K562 (cell line): ENCODE data around the gene SGMS1. TPM values are rescaled to one million over a fixed set of nuclear protein-coding genes. Genes with fewer than 3 reads are reported as not detected.

Experiments used
- DPF2 ChIP-seq: fragments of 450-650 bp; IDR thresholded peaks from 2 replicates; pipeline ENCODE4 v1.6.1; 2016
- EZH2 ChIP-seq: IDR thresholded peaks from 2 replicates; pipeline ENCODE4 v1.6.1; 2012; ENCODE audit warnings: low read depth, mild to moderate bottlenecking, inconsistent platforms, low read length, borderline replicate concordance
- FOXK1 ChIP-seq: sonication (generic); formaldehyde crosslinking; IDR thresholded peaks from 2 replicates; pipeline ENCODE4 v1.8.0; 2022; ENCODE audit warnings: missing genetic modification reagents, mild to moderate bottlenecking, borderline replicate concordance
- GATA2 ChIP-seq: sonication (generic); formaldehyde crosslinking; IDR thresholded peaks from 2 replicates; pipeline ENCODE4 v1.4.0; 2020; ENCODE audit warnings: mild to moderate bottlenecking, missing genetic modification reagents
- HDAC2 ChIP-seq: fragments of 450-650 bp; IDR thresholded peaks from 2 replicates; pipeline ENCODE4 v1.6.1; 2016; ENCODE audit warnings: mild to moderate bottlenecking
- MTA1 ChIP-seq: fragments of 450-650 bp; IDR thresholded peaks from 2 replicates; pipeline ENCODE4 v1.6.1; 2017; ENCODE audit warnings: borderline replicate concordance
- MYNN ChIP-seq, 2 experiments: sonication (generic); formaldehyde crosslinking in 1 of 2; IDR thresholded peaks; 2 replicates each; pipeline versions ENCODE4 v1.5.0 to v1.6.1; 2016 to 2020; ENCODE audit warnings: antibody characterized with exemption in 1 of 2, missing genetic modification reagents in 1 of 2
- NCOA6 ChIP-seq: fragments of 450-650 bp; IDR thresholded peaks from 2 replicates; pipeline ENCODE4 v1.6.1; 2017; ENCODE audit warnings: mild to moderate bottlenecking
- RERE ChIP-seq: sonication (generic); formaldehyde crosslinking; IDR thresholded peaks from 2 replicates; pipeline ENCODE4 v1.8.0; 2023; ENCODE audit warnings: missing genetic modification reagents, mild to moderate bottlenecking, borderline replicate concordance
- RFX5 ChIP-seq: IDR thresholded peaks from 2 replicates; pipeline ENCODE4 v1.6.1; 2011; ENCODE audit warnings: low read depth, mild to moderate bottlenecking, improper control_type of control experiment, low read length
- SRSF3 ChIP-seq: fragments of 200-400 bp; formaldehyde crosslinking; IDR thresholded peaks from 2 replicates; pipeline ENCODE4 v1.6.1; 2016; ENCODE audit warnings: mild to moderate bottlenecking, low read length, moderate library complexity; ENCODE audit not compliant: insufficient read depth
- XRCC5 ChIP-seq: fragments of 200-400 bp; formaldehyde crosslinking; IDR thresholded peaks from 2 replicates; pipeline ENCODE4 v1.6.1; 2017; ENCODE audit warnings: low read depth, mild to moderate bottlenecking, low read length
- ZNF512 ChIP-seq: IDR thresholded peaks from 2 replicates; pipeline ENCODE4 v1.6.1; 2016; ENCODE audit warnings: missing genetic modification characterization, missing compliant biosample characterization
- ZNF589 ChIP-seq: fragments of 200-800 bp; sonication (Bioruptor generic); IDR thresholded peaks from 2 replicates; pipeline ENCODE4 v1.6.1; 2016; ENCODE audit warnings: low read depth, missing genetic modification characterization, missing compliant biosample characterization
- ZNF707 ChIP-seq: fragments of 250-450 bp; sonication (Bioruptor Pico); conservative IDR thresholded peaks from 2 replicates; pipeline ENCODE4 v1.8.0; 2022; ENCODE audit warnings: inconsistent platforms, mild to moderate bottlenecking, moderate library complexity
- polyA plus RNA-seq, 8 experiments: library from polyadenylated mRNA; depleted of rRNA in 4 of 8; stranded (reverse) in 5 of 8; unstranded in 3 of 8; fragments of >200 nt; fragmentation: Nextera tagmentation in 2 of 8; fragmentation: Illumina TruSeq in 1 of 8; extraction: Ambion mirVana in 2 of 8; extraction: Trizol in 1 of 8; gene quantifications; 2 replicates each; pipeline versions ENCODE4 v1.2.1 to v1.2.3, GENCODE V29; 2011 to 2014; ENCODE audit warnings: inconsistent platforms in 1 of 8, missing spikeins in 1 of 8
- total RNA-seq, 7 experiments: library from RNA; depleted of rRNA in 6 of 7; stranded (reverse); fragments of >200 nt in 6 of 7; fragmentation: Illumina TruSeq in 2 of 7; extraction: Trizol in 2 of 7; gene quantifications; 2 replicates each; pipeline versions ENCODE4 v1.2.1 to v1.2.3, GENCODE V29; 2011 to 2021; ENCODE audit warnings: low replicate concordance in 1 of 7
- TF ChIP-seq, protein P1 (sequence below): IDR thresholded peaks from 3 replicates; pipeline ENCODE4 v1.6.1; 2011; ENCODE audit warnings: borderline replicate concordance, mild to moderate bottlenecking; ENCODE audit not compliant: insufficient read length, insufficient read depth

SGMS1 gene
- total and polyA plus RNA-seq, 9 of the 15 experiments (the other 6 are each of a cell fraction or from before 2014, with no cell fraction given): 22.6 to 232 (median 82.2) TPM

DNA sequence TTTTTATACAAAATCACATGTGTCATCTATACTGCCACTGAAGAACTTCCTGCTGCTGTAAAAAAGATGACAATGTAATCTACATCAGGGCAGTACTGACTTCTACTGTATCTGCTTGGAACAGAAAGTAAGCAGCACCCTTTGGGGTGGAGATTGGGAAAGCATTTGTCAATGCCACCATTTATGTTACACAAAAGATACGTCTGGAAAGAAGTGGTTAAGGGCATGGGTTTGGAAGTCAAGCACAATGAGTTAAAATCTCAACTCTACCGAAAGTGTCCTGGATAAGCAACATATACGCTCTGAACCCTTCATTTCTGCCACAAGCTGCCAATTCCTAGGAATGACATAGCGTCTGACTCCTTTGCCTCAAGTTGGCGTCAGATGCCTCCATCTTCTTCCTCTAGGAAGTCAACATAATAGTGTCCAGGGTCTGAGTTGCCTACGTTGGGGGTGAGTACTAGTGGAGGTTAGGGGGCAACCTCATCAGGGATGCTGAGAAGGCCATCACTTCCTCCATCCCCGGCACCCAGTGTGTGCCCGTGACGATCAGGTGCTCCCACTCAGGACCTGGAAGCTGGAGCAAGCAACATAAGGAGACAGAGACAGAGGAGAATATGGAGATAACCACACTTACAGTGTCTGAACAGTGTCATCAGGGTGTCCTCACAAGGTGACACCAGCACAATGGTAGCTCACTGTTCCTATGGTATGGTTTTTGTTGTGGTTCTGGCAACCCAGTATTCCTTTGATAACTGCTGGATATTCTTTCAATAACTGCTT, 58.3 kb downstream of the SGMS1 start (continued):
- TF ChIP-seq XRCC5 (no peak), RERE (no peak), GATA2 (peak; percentile 93), DPF2 (peak; percentile 96), HDAC2 (peak; percentile 80), FOXK1 (CRISPR knock-in tag) (no peak), NCOA6 (no peak), ZNF707 (no peak), EZH2 (no peak), ZNF512 (tag) (no peak), SRSF3 (no peak), ZNF589 (CRISPR knock-in tag) (peak; percentile 73; the same call in 1 of the 2 replicates), MTA1 (no peak; the same call in 1 of the 2 replicates), RFX5 (no peak), MYNN (IDR thresholded peaks at IDR 0.05) (no peak), MYNN (CRISPR knock-in tag; IDR thresholded peaks at IDR 0.05) (no peak)
- TF ChIP-seq, protein P1, sequence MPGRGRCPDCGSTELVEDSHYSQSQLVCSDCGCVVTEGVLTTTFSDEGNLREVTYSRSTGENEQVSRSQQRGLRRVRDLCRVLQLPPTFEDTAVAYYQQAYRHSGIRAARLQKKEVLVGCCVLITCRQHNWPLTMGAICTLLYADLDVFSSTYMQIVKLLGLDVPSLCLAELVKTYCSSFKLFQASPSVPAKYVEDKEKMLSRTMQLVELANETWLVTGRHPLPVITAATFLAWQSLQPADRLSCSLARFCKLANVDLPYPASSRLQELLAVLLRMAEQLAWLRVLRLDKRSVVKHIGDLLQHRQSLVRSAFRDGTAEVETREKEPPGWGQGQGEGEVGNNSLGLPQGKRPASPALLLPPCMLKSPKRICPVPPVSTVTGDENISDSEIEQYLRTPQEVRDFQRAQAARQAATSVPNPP: no peak
